HG03378 (cell line): Measurements from ENCODE around the gene APOD.

Experiments
- ATAC-seq: cut with Tn5 transposase; IDR thresholded peaks from one replicate; pipeline ENCODE4 v1.9.1; 2021; ENCODE audit warnings: mild to moderate bottlenecking, moderate library complexity; ENCODE audit not compliant: unreplicated experiment

The APOD gene

GRCh38 chr3:195557322-195557721 is 26.4 kb downstream of the APOD start:
- no peak for ATAC-seq

- no peak for ATAC-seq
Observed at GRCh38 chr3:195556390-195556789, 27.4 kb downstream of the APOD start.

GRCh38 chr3:195555110-195555509 is 28.6 kb downstream of the APOD start:
- no peak for ATAC-seq

- no peak for ATAC-seq
Observed at GRCh38 chr3:195554458-195554857, 29.3 kb downstream of the APOD start.

- ATAC-seq: no peak
Observed at GRCh38 chr3:195553268-195553667, 30.5 kb downstream of the APOD start.

- no peak for ATAC-seq
Observed at GRCh38 chr3:195551381-195551978, 32.3 kb downstream of the APOD start.

- ATAC-seq: no peak
Observed at GRCh38 chr3:195550723-195551122, 33.0 kb downstream of the APOD start.

GRCh38 chr3:195549931-195550519 is 33.7 kb downstream of the APOD start:
- no peak for ATAC-seq

GRCh38 chr3:195548987-195549386 is 34.8 kb downstream of the APOD start:
- no peak for ATAC-seq

GRCh38 chr3:195548501-195548900 is 35.2 kb downstream of the APOD start:
- ATAC-seq: no peak

- no peak for ATAC-seq
Observed at GRCh38 chr3:195548006-195548405, 35.7 kb downstream of the APOD start.

GRCh38 chr3:195546130-195546560 is 37.6 kb downstream of the APOD start:
- ATAC-seq: no peak

GRCh38 chr3:195544634-195545033 is 39.1 kb downstream of the APOD start:
- no peak for ATAC-seq

- ATAC-seq: no peak
Observed at GRCh38 chr3:195544230-195544536, 39.6 kb downstream of the APOD start.

- no peak for ATAC-seq
Observed at GRCh38 chr3:195543500-195544229, 40.1 kb downstream of the APOD start.

- ATAC-seq: peak; percentile 46
Observed at GRCh38 chr3:195542698-195543499, 40.8 kb downstream of the APOD start, which contains the start of gene PPP1R2. PPP1R2 (minus strand) TSS chr3:195543325; CDS start chr3:195543025, 300 bp downstream.

- no peak for ATAC-seq
Observed at GRCh38 chr3:195542316-195542697, 41.4 kb downstream of the APOD start.

- no peak for ATAC-seq
Observed at GRCh38 chr3:195540511-195540910, 43.2 kb downstream of the APOD start.

GRCh38 chr3:195540027-195540426 is 43.7 kb downstream of the APOD start:
- ATAC-seq: no peak

GRCh38 chr3:195539479-195539878 is 44.3 kb downstream of the APOD start:
- no peak for ATAC-seq

- ATAC-seq: peak; percentile 55
Observed at GRCh38 chr3:195537995-195538394, 45.7 kb downstream of the APOD start.

- no peak for ATAC-seq
Observed at GRCh38 chr3:195535293-195535692, 48.4 kb downstream of the APOD start.
